T-helper 2 cell treated with Interferon-gamma antibody and Interleukin-4, amounts not matched to agents 5 μg/mL and 100 μg/mL, for 36 hours (primary cell): ENCODE measurements around the gene LRRC41.
"Not testable (repeated sequence)": the region's sequence is repeated elsewhere in the genome, so short reads cannot be mapped to it uniquely, and the experiment has no call there.

Source experiments
- DNase-seq: peaks from one replicate; pipeline ENCODE4 v3.0.0; 2021; ENCODE audit warnings: low spot score
- H3K27ac Mint-ChIP-seq: one replicate; pipeline ENCODE4 v1.8.0; 2021; ENCODE audit warnings: mild to moderate bottlenecking, mixed read lengths
- H3K27me3 Mint-ChIP-seq: one replicate; pipeline ENCODE4 v1.8.0; 2021; ENCODE audit warnings: low read depth, mixed read lengths
- H3K36me3 Mint-ChIP-seq: one replicate; pipeline ENCODE4 v1.8.0; 2021; ENCODE audit warnings: low read depth, mixed read lengths
- H3K4me1 Mint-ChIP-seq: one replicate; pipeline ENCODE4 v1.8.0; 2021; ENCODE audit warnings: low read depth, mixed read lengths
- H3K4me3 Mint-ChIP-seq: one replicate; pipeline ENCODE4 v1.8.0; 2022; ENCODE audit warnings: mild to moderate bottlenecking, moderate library complexity, mixed read lengths
- H3K9me3 Mint-ChIP-seq: one replicate; pipeline ENCODE4 v1.8.0; 2021; ENCODE audit warnings: mixed read lengths

The LRRC41 gene, protein sequence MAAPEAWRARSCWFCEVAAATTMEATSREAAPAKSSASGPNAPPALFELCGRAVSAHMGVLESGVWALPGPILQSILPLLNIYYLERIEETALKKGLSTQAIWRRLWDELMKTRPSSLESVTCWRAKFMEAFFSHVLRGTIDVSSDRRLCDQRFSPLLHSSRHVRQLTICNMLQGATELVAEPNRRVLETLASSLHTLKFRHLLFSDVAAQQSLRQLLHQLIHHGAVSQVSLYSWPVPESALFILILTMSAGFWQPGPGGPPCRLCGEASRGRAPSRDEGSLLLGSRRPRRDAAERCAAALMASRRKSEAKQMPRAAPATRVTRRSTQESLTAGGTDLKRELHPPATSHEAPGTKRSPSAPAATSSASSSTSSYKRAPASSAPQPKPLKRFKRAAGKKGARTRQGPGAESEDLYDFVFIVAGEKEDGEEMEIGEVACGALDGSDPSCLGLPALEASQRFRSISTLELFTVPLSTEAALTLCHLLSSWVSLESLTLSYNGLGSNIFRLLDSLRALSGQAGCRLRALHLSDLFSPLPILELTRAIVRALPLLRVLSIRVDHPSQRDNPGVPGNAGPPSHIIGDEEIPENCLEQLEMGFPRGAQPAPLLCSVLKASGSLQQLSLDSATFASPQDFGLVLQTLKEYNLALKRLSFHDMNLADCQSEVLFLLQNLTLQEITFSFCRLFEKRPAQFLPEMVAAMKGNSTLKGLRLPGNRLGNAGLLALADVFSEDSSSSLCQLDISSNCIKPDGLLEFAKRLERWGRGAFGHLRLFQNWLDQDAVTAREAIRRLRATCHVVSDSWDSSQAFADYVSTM

DNA sequence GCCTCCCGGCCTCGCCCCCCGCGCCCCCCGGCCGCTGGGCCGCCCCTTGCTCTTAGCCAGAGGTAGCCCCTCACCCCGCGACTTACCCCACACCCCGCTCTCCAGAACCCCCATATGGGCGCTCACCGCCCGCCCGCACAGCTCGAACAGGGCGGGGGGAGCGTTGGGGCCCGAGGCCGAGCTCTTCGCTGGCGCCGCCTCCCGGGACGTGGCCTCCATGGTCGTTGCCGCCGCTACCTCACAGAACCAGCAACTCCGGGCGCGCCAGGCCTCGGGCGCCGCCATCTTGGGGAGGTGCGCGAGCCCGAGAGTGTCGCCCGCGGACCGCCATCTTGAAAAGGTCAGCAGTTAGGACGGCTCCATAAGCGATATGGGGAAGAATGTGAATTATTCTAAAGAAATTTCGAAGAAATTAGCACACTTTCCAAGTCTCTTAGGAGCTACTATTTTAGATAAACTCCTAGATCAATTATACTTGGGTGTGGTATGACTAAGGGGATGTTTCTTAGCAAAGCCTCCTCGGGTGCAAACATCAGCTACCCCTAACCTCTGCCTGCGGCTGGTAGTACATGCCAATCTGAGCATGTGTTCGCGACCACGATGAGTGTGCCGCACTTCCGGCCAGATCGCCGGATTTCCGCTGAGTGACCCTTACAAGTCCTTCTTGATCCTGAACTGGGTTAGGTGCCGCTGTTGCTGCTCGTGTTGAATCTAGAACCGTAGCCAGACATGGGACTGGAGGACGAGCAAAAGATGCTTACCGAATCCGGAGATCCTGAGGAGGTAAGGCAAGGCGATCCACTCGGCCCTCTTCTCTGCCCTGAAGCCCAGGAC lies at the start of gene LRRC41, which contains the start of gene UQCRH:
TSS of gene LRRC41 (minus strand) at position 579 of the 834 bp plus-strand sequence. CDS start at position 285, 294 bp downstream.
TSS of gene UQCRH (plus strand) at position 661 of the 834 bp plus-strand sequence. CDS start at position 730, 69 bp downstream.
- Mint-ChIP-seq H3K4me3 (peak within 1 kb of the TSS; percentile 97), H3K36me3 (peaks cover 28% of the 10 kb centered on the region), H3K27ac (peak within 1 kb of the TSS; percentile 97), H3K27me3 (no peaks in the 10 kb centered on the region), H3K4me1 (peaks cover 43% of the 10 kb centered on the region), H3K9me3 (no peaks in the 10 kb centered on the region)
- DNase-seq = peak; percentile 93

DNA sequence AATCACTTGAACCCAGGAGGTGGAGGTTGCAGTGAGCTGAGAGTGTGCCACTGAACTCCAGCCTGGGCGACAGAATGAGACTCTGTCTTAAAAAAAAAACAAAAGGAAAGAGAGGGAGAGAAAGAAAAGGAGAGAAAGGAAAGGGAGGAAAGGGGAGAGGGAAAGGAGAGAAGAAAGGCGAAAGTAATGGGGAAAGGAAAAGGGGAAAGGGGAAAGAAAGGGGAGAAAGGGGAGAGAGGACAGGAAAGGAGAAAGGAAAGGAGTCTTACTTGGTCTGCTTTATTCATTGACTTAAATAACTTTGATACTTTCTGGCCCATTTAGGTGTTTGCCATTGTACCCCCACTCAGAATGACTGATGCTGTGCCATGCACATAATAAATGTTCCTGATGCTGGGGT lies 48.9 kb upstream of the LRRC41 start:
- Mint-ChIP-seq H3K27ac (peak overlapping the region; percentile 2), H3K4me3 (no peak overlapping the region), H3K27me3 (no peaks in the 10 kb centered on the region), H3K4me1 (peaks cover 6% of the 10 kb centered on the region), H3K36me3 (peaks cover 38% of the 10 kb centered on the region), H3K9me3 (no peaks in the 10 kb centered on the region)
- no peak for DNase-seq

DNA sequence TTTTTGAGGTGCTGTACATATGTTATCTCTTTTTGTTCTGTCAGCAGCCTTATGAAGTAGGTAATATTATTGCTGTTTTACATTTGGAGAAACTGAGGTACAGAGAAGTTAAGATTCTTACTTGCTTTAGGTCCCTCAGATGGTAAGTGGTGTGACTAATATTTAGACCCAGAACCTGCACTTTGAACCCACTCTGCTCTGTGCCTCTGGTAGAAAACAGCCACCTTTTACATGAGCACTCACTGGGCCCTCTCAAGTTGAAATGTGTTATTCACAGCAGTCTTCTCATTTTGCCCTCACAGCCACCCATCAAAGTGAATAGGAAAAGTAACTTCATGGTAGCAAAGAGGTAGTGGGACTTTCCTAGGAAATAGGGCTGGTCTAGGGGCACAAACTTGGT lies 41.9 kb upstream of the LRRC41 start:
- Mint-ChIP-seq H3K36me3 (peaks cover 48% of the 10 kb centered on the region), H3K27ac (no peak overlapping the region), H3K4me3 (no peak overlapping the region), H3K4me1 (peaks cover 30% of the 10 kb centered on the region), H3K27me3 (no peaks in the 10 kb centered on the region), H3K9me3 (no peaks in the 10 kb centered on the region)
- no peak for DNase-seq

DNA sequence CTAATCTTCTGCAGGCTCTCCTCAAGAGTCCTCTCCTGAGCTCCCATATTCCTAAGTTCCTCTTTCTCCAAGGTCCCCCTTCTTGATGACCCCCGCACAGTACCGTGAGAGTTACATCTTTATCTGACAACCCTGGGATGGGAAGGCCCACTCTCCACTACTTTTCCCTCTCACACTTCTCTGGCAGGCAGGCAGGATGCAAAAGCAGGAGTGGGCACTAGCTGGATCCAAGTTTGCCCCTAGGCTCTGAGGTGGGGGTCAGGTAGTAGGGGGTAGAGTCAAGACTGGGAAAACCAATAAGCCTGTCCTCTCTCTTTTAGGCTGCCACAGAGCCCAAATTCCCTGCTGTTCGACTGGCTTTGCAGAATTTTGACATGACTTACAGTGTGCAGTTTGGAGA lies 41.1 kb upstream of the LRRC41 start:
- H3K4me3 Mint-ChIP-seq = no peak overlapping the region
- H3K4me1 Mint-ChIP-seq = peaks cover 32% of the 10 kb centered on the region
- DNase-seq = no peak
- H3K27ac Mint-ChIP-seq = no peak overlapping the region
- no peaks in the 10 kb centered on the region for H3K9me3 Mint-ChIP-seq
- no peaks in the 10 kb centered on the region for H3K27me3 Mint-ChIP-seq
- H3K36me3 Mint-ChIP-seq = peaks cover 44% of the 10 kb centered on the region

DNA sequence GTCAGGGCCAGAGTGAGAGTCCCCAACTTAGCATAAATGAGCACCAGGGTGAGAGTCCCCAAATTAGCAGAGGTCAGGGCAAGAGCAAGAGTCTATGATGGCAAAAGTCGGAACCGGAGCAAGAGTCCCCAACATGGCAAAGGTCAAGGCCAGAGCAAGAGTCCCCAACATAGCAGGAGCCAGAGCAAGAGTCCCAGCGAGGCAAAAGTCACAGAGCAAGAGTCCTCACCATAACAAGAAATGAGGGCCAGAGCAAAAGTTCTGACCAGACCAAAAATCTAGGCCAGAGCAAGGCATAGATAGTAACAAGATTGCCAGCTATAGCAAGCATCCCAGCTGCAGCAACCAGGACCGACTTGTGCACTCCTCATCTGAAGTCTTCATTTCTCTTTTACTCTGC lies 40.3 kb upstream of the LRRC41 start:
- Mint-ChIP-seq H3K27ac (no peak overlapping the region), H3K4me1 (peaks cover 34% of the 10 kb centered on the region), H3K4me3 (no peak overlapping the region), H3K36me3 (peaks cover 42% of the 10 kb centered on the region), H3K9me3 (no peaks in the 10 kb centered on the region), H3K27me3 (no peaks in the 10 kb centered on the region)
- no peak for DNase-seq

DNA sequence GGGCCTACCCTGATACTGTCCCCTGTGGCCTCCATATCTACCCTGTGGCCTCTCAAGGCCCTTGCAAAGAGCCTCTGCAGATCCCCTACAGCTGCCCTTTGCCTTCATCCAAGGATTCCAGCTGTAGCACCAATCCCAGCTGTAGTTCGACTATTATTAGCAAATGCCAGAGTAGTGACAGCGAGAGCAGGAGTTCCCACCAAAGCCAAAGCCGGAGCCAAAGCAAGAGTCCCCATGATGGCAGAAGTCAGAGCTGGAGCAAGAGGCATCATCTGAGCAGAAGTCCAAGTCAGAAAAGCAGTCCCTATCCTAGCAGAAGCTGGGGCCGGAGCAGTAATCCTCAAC lies 39.9 kb upstream of the LRRC41 start:
- Mint-ChIP-seq H3K36me3 (peaks cover 42% of the 10 kb centered on the region), H3K9me3 (no peaks in the 10 kb centered on the region), H3K27ac (peak overlapping the region; percentile 15), H3K4me3 (no peak overlapping the region), H3K27me3 (no peaks in the 10 kb centered on the region), H3K4me1 (peaks cover 34% of the 10 kb centered on the region)
- no peak for DNase-seq

DNA sequence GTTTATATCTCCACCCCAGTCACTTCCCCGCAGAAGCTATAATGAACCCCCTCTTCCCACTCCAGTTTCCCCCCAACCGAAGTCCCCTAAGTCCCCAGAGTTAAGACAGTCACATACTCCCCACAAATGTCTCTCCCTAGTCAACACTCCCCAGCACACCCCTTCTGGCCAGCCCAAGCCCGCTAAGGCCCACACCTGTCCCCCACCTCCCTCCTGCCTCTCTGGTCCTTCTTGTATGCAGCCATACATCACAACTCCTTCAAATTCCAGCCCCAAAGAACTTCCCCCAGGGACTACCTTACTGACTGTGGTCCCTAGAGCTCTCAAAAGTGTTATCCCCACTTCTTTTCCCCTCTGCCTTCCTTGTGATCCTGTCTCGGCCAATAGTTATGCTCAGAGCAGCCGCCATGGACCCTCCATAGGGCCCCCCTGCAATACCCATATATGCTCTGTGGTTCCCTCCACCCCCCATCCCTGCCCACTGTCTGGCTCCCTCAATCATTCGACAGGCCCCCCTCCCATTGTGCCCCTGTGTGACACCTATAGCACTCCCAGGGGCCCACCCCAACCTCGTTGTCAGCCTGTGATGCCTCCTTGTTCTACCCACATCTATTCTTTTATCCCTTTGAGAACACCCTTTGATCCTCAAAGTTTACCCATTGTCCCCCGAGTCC lies 39.4 kb upstream of the LRRC41 start:
- DNase-seq = no peak
- H3K27ac Mint-ChIP-seq = peak overlapping the region; percentile 98
- peaks cover 29% of the 10 kb centered on the region for H3K4me1 Mint-ChIP-seq
- H3K4me3 Mint-ChIP-seq = peak overlapping the region; percentile 100
- H3K9me3 Mint-ChIP-seq = no peaks in the 10 kb centered on the region
- peaks cover 37% of the 10 kb centered on the region for H3K36me3 Mint-ChIP-seq
- no peaks in the 10 kb centered on the region for H3K27me3 Mint-ChIP-seq

DNA sequence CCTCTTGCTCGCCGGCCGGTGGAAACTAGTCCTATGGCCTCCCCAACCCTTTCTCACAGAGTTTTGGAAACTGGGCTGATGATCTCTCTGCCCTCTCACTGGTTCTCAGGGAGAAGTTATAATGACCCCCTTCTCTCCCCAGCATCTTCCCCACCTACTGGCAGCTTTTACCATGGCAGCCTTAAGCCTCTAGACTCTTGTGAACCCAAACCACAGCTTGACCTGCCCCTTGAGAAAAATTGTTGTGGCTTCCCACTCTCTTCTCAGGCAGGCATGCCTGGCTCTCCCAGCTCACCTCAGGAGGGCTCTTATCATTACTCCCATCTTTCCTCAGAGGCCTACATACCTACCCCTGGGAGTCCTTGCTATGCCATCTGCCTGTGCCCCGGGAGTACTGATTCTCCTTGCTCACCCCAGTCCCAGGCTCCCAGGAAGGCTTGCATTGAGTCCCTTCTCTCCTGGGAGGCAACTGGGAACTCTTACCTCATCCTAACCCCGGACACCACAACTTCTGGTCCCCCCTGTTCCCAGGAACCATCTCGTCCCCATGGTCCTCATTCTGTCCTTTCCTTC lies 38.8 kb upstream of the LRRC41 start:
- peak overlapping the region; percentile 98 for H3K27ac Mint-ChIP-seq
- DNase-seq = no peak
- peak overlapping the region; percentile 100 for H3K4me3 Mint-ChIP-seq
- H3K27me3 Mint-ChIP-seq = no peaks in the 10 kb centered on the region
- H3K36me3 Mint-ChIP-seq = peaks cover 31% of the 10 kb centered on the region
- H3K9me3 Mint-ChIP-seq = no peaks in the 10 kb centered on the region
- H3K4me1 Mint-ChIP-seq = peaks cover 29% of the 10 kb centered on the region

DNA sequence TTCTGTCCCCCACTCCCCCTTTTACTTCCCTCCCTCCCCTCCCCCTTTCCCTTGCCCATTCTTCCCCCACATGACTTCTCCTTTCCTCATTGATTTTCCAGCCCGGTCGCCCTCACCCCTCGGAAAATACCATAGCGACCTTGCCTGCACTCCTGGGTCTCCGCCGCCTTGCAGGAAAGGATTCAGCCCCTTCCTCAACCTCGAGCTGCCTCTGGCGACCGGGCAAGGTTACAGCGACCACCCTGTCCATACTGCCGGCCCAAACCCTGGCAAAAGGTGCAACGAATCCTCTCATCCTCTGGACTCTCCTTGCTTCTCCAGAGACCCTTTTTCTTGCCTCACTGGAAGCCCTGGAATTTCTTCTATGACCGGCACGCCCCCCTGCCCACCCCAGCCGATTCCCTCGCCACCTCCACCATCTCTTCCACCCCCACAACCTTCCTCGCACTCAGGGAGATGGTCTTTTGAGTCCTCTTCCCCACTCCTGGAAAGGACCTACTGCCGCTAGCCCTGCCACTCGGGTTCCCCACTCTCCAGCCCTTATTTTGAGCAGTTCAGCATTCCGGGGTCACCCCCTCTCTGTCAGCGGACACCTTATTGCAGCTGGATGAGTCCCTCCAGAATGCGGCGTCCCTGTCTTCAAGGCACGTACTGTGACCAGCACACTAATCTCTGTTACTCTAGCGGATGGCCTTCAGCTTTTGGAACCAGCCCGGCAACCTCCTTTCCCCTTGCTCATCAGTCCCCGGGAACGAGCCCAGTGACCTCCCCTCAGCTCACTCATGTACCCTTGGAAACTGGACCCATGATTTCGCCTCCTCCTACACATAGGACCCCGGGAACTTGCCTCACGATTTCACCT lies 38.0 kb upstream of the LRRC41 start:
- peak overlapping the region; percentile 100 for H3K4me3 Mint-ChIP-seq
- no peak for DNase-seq

DNA sequence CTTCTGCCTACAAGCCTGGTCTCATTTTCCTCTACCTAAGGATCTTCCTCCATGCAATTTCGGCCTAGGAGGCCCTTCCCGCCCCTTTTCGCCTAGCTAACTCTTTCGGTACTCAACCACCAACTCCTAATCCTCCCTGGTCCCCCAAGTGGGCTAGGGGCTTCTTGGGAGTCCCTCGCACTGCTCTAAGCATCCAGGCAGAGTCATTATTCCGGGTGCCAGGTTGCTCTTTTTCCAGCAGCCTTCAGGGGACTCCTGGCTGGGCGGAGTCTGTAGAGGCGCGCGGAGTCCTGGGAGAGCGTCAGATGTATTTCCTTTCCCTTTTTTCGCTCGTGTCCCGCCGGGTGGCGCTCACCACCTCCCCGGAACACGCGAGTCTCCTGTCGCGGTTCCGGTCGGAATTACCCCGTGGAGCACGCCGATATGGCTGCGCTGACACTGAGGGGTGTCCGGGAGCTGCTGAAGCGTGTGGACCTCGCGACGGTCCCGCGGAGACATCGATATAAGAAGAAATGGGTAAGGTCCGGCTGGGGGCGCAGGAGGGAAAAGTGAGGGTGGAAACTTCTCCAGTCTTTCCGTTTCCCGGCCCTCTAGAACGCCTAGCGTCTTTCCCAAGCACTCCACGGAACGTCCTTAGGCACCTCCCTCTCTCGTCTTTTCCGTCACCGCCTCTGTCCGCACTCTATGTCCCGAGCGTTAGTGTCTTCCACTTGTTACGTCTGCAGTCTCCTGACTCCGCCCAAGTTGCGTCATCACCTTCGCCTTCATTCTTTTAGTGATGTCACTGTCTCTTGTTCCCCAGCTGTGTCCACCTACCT lies 37.2 kb upstream of the LRRC41 start, which contains the start of gene NSUN4:
TSS of gene NSUN4 (plus strand) at position 404 of the 818 bp plus-strand sequence. CDS start at position 424, 20 bp downstream.
- Mint-ChIP-seq H3K4me3 (peak within 1 kb of the TSS; percentile 100), H3K4me1 (peaks cover 29% of the 10 kb centered on the region), H3K27ac (peak within 1 kb of the TSS; percentile 98), H3K36me3 (peaks cover 24% of the 10 kb centered on the region), H3K9me3 (no peaks in the 10 kb centered on the region), H3K27me3 (no peaks in the 10 kb centered on the region)
- DNase-seq = peak; percentile 84

More for the DNA sequence above, 38.0 kb upstream of the LRRC41 start:
- Mint-ChIP-seq H3K36me3 (peaks cover 27% of the 10 kb centered on the region), H3K27ac (peak overlapping the region; percentile 98), H3K27me3 (no peaks in the 10 kb centered on the region), H3K9me3 (no peaks in the 10 kb centered on the region), H3K4me1 (peaks cover 29% of the 10 kb centered on the region)

DNA sequence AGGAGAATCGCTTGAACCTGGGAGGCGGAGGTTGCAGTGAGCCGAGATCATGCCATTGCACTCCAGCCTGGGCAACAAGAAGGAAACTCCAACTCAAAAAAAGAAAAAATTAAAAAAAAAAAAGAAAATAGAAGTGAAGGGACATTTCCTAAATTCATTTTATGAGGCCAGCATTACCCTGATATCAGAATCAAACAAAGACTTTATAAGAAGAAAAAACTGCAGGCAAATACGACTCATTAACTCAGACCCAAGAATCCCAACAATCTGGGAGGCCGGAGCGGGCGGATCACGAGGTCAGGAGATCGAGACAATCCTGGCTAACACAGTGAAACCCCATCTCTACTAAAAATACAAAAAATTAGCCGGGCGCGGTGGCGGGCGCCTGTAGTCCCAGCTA lies 34.0 kb upstream of the LRRC41 start:
- not testable (repeated sequence) for DNase-seq, H3K4me3 Mint-ChIP-seq, H3K27me3 Mint-ChIP-seq, H3K9me3 Mint-ChIP-seq, H3K27ac Mint-ChIP-seq
- Mint-ChIP-seq H3K4me1 (peaks cover 21% of the 10 kb centered on the region), H3K36me3 (peaks cover 12% of the 10 kb centered on the region)
